ENCODE measurements around the gene IGFN1. TPM values are rescaled to one million over a fixed set of nuclear protein-coding genes. Genes with fewer than 3 reads are reported as not detected.

Gene IGFN1
- total RNA-seq, 2 donors from 2014 or later: not detected

DNA sequence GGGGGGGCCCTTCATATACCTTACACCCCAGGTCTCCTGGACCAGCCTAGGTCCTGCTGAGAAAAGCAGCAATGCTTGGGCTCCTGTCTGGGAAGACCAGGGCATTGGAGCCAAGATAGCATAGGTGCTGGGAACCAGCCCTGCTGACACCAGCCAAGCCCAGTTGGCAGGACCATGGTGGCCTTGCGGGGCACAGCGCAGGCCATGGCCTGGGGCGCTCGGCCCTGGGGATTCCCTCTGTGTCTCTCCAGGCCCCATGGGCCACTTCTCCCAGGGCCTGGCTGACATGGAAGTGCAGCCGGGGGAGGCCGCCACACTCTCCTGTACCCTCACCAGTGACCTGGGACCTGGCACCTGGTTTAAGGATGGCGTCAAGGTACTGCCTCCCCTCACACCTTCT, 23.3 kb downstream of the IGFN1 start:
- Histone ChIP-seq H3K4me1 (ENCODE audit: control insufficient read depth in 1 of 2, low read depth in 2 of 2) (no peaks in the 10 kb centered on the region), H3K9me3 (no peaks in the 10 kb centered on the region), H3K4me3 (no peak overlapping the region), H3K27ac (no peak overlapping the region), H3K27me3 (replicated peaks; ENCODE audit: insufficient read depth) (no peaks in the 10 kb centered on the region), H3K36me3 (no peaks in the 10 kb centered on the region)
- no peak for ATAC-seq (ENCODE audit: insufficient number of reproducible peaks, low FRiP score, low read depth)
- TF ChIP-seq, protein P1, sequence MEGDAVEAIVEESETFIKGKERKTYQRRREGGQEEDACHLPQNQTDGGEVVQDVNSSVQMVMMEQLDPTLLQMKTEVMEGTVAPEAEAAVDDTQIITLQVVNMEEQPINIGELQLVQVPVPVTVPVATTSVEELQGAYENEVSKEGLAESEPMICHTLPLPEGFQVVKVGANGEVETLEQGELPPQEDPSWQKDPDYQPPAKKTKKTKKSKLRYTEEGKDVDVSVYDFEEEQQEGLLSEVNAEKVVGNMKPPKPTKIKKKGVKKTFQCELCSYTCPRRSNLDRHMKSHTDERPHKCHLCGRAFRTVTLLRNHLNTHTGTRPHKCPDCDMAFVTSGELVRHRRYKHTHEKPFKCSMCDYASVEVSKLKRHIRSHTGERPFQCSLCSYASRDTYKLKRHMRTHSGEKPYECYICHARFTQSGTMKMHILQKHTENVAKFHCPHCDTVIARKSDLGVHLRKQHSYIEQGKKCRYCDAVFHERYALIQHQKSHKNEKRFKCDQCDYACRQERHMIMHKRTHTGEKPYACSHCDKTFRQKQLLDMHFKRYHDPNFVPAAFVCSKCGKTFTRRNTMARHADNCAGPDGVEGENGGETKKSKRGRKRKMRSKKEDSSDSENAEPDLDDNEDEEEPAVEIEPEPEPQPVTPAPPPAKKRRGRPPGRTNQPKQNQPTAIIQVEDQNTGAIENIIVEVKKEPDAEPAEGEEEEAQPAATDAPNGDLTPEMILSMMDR (IDR thresholded peaks at IDR 0.05): no peak
- DNase-seq (ENCODE audit: low spot score): no peak

DNA sequence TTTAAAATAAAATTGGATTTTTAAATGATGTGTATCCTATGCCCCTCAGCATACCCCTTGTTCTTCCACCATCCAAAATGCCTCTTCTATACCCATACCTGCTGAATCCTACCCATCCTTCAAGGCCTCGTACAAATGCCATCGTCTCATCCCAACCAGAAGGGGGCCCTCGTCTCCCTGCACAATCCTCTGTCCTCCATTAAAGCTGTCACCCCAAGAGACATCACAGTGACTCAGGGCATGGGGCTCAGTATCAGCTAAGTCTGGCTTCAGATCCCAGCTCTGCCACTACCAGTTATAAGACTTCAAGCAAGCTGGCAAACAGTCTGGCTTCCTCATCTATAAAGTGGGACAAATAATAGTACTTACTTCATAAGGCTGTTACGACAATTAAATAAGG, 23.8 kb downstream of the IGFN1 start:
- no peaks in the 10 kb centered on the region for H3K9me3 ChIP-seq
- H3K4me3 ChIP-seq: no peak overlapping the region
- TF ChIP-seq, protein P1 (IDR thresholded peaks at IDR 0.05): no peak
- no peaks in the 10 kb centered on the region for H3K36me3 ChIP-seq
- H3K27me3 ChIP-seq (replicated peaks; ENCODE audit: insufficient read depth): no peaks in the 10 kb centered on the region
- DNase-seq (ENCODE audit: low spot score) (no peak), ATAC-seq (ENCODE audit: insufficient number of reproducible peaks, low FRiP score, low read depth) (no peak)
- no peaks in the 10 kb centered on the region for H3K4me1 ChIP-seq (ENCODE audit: control insufficient read depth in 1 of 2, low read depth in 2 of 2)
- H3K27ac ChIP-seq: no peak overlapping the region

DNA sequence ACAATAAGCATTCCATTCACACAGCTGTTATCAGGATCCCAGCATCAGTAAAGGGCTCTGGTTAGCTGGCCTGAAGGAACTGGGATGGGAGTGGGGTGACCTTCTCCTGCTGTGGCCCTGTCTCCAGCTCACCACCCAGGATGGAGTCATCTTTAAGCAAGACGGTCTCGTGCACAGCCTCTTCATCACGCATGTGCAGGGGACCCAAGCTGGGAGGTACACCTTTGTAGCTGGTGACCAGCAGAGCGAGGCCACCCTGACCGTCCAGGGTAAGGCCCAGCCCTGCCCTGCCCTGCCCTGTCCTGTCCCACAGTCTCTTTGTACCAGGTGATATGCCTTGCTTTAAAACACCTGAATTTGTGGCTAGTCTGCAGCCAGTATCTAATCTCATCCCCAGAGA, 24.3 kb downstream of the IGFN1 start:
- DNase-seq (ENCODE audit: low spot score): no peak

DNA sequence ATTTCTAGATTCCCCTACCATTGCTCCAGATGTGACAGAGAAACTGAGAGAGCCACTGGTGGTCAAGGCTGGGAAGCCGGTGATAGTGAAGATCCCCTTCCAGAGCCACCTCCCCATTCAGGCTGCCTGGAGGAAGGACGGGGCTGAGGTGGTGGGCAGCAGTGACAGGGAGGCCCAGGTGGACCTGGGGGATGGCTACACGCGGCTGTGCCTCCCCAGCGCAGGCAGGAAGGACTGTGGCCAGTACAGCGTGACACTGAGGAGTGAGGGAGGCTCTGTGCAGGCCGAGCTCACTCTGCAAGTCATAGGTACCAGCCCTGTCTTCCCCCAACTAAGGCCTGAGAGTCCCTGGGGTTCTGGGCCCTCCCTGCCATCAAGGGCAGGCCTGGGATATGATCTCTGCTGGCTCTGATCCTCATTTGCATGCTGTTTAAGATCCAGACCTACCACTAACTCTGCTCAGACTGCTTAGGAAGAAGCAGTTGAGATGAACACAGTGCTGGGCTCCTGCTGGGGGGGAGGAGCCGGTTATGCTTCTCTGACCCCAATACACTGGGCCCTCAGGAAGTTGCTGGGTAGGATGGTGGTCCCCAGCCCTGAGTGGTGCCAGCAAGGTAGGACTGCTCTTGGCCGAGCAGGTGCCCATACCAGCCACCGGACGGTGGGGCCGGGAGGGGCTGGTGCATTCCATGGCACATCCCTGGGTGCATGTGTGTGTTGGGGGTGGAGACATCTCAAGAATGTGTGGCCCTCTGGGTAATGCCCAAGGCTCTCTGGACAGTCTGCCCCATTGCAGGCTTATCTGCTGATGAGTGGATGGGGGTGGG, 25.1 kb downstream of the IGFN1 start:
- Histone ChIP-seq H3K36me3 (no peaks in the 10 kb centered on the region), H3K27me3 (replicated peaks; ENCODE audit: insufficient read depth) (no peaks in the 10 kb centered on the region), H3K27ac (no peak overlapping the region), H3K4me3 (no peak overlapping the region), H3K9me3 (no peaks in the 10 kb centered on the region), H3K4me1 (ENCODE audit: control insufficient read depth in 1 of 2, low read depth in 2 of 2) (no peaks in the 10 kb centered on the region)
- ATAC-seq (ENCODE audit: insufficient number of reproducible peaks, low FRiP score, low read depth) (no peak), DNase-seq (ENCODE audit: low spot score) (no peak)
- TF ChIP-seq, protein P1 (IDR thresholded peaks at IDR 0.05): no peak

More for the DNA sequence above, 24.3 kb downstream of the IGFN1 start:
- Histone ChIP-seq H3K9me3 (no peaks in the 10 kb centered on the region), H3K4me3 (no peak overlapping the region), H3K27ac (no peak overlapping the region), H3K4me1 (ENCODE audit: control insufficient read depth in 1 of 2, low read depth in 2 of 2) (no peaks in the 10 kb centered on the region), H3K27me3 (replicated peaks; ENCODE audit: insufficient read depth) (no peaks in the 10 kb centered on the region), H3K36me3 (no peaks in the 10 kb centered on the region)
- no peak for ATAC-seq (ENCODE audit: insufficient number of reproducible peaks, low FRiP score, low read depth)
- TF ChIP-seq, protein P1 (IDR thresholded peaks at IDR 0.05): no peak

DNA sequence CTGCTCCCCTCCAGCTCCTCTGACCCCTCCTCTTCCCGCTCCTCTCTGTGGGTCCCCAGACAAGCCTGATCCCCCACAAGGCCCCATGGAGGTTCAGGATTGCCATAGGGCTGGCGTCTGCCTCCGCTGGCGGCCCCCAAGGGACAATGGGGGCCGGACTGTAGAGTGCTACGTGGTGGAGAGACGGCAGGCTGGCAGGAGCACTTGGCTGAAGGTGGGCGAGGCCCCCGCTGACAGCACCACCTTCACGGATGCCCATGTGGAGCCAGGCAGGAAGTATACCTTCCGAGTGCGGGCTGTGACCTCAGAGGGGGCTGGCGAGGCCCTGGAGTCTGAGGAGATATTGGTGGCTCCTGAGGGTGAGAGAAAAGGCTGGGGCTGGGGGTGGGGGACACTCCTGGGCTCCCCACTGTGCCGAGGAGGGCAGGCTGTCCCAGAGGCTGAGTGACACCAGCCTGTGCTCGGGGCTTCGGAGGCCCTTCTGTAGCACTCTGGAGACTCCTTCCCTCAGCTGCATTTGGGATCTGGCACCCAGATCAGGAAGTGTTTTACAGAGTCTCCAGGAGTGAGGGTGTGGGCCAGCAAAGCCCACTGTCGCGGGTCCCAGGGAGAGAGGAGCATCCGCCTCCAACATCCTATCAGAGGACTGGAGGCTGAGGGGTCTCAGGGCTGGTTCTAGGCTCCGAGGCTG, 25.9 kb downstream of the IGFN1 start:
- Histone ChIP-seq H3K4me3 (no peak overlapping the region), H3K27ac (no peak overlapping the region), H3K4me1 (ENCODE audit: control insufficient read depth in 1 of 2, low read depth in 2 of 2) (no peaks in the 10 kb centered on the region), H3K27me3 (replicated peaks; ENCODE audit: insufficient read depth) (no peaks in the 10 kb centered on the region), H3K9me3 (no peaks in the 10 kb centered on the region), H3K36me3 (no peaks in the 10 kb centered on the region)
- no peak for DNase-seq (ENCODE audit: low spot score)
- TF ChIP-seq, protein P1 (IDR thresholded peaks at IDR 0.05): no peak
- ATAC-seq (ENCODE audit: insufficient number of reproducible peaks, low FRiP score, low read depth): no peak
